ENCODE measurements around the gene CD2BP2.

DNA sequence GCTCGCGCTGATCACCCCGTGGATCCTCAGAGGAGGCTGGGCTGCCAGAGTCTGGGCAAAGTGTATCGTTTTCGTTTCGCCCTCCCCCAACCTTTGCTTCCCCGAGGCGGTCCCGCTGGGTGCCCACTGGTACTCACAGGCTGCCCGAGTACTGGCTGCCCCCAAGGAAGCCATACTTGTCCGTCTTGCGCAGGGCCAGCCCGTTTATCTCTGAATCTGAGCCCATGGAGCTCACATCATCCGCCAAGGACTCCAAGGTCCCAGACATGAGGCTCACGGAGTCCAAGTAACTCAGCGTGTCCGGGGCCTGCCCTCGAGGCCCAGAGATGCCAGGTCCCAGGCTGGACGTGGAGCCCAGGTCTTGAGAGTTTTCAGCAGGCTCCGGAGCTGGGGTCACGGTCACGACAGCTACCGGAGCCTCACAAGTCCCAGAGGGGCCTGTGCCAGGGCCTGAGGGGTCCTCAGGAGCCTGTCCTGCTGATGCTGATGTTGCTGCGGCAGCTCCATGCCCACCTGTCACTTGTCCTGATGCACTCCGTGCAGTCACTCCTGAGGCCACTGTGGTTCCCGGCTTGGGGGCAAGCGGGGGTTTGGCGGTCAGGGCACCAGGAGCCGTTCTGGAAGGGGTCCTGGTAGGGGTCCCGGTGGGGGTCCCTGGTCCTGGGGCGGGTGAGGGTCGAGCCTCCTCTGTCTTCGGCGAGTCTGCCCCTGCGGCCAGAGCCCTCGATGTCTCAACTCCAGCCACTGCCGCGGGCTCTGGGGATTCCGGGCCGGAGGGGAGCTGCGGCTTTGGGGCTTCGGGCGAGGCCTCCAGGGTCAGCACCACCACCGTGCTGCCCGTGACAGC lies 14.2 kb upstream of the CD2BP2 start:
- TF ChIP-seq, protein P1, sequence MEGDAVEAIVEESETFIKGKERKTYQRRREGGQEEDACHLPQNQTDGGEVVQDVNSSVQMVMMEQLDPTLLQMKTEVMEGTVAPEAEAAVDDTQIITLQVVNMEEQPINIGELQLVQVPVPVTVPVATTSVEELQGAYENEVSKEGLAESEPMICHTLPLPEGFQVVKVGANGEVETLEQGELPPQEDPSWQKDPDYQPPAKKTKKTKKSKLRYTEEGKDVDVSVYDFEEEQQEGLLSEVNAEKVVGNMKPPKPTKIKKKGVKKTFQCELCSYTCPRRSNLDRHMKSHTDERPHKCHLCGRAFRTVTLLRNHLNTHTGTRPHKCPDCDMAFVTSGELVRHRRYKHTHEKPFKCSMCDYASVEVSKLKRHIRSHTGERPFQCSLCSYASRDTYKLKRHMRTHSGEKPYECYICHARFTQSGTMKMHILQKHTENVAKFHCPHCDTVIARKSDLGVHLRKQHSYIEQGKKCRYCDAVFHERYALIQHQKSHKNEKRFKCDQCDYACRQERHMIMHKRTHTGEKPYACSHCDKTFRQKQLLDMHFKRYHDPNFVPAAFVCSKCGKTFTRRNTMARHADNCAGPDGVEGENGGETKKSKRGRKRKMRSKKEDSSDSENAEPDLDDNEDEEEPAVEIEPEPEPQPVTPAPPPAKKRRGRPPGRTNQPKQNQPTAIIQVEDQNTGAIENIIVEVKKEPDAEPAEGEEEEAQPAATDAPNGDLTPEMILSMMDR (conservative IDR thresholded peaks at IDR 0.05; ENCODE audit: low read depth, low read length), result no peak
- no peak for TF ChIP-seq EZH2 (IDR thresholded peaks at IDR 0.05; ENCODE audit: borderline replicate concordance, low read depth, low read length, poor library complexity, severe bottlenecking)

Measured in A673 (cell line).